Measurements from ENCODE around the gene PTPMT1. TPM values are rescaled to one million over a fixed set of nuclear protein-coding genes. Genes with fewer than 3 reads are reported as not detected.
"Not testable (repeated sequence)": the region's sequence is repeated elsewhere in the genome, so short reads cannot be mapped to it uniquely, and the experiment has no call there.

The PTPMT1 gene
- total RNA-seq, 1 donor from 2014 or later = 27.1 TPM

- Mint-ChIP-seq H3K27ac (peak overlapping the region; percentile 53), H3K9me3 (no peaks in the 10 kb centered on the region), H3K4me1 (peaks cover 72% of the 10 kb centered on the region), H3K27me3 (no peaks in the 10 kb centered on the region), H3K36me3 (ENCODE audit: low read depth) (peaks cover 35% of the 10 kb centered on the region), H3K4me3 (no peak overlapping the region)
- POLR2A ChIA-PET = no interaction called here
- intact Hi-C loops (cut with micrococcal nuclease) = no loop called here
- DNase-seq (no peak), ATAC-seq (ENCODE audit: low read depth) (no peak)
- CTCF ChIA-PET = no interaction called here
- TF ChIP-seq CTCF (IDR thresholded peaks at IDR 0.05) = no peak
Observed at GRCh38 chr11:47538741-47539565, 26.4 kb upstream of the PTPMT1 start.

- Mint-ChIP-seq H3K36me3 (ENCODE audit: low read depth) (peaks cover 39% of the 10 kb centered on the region), H3K27me3 (no peaks in the 10 kb centered on the region), H3K9me3 (no peaks in the 10 kb centered on the region), H3K4me3 (peak overlapping the region; percentile 15), H3K27ac (no peak overlapping the region), H3K4me1 (peaks cover 75% of the 10 kb centered on the region)
- POLR2A ChIA-PET = interaction anchor here (2.7 kb wide), 1 partner anchor 12 kb away, joined by 12 read pairs; no protein-coding TSS in a partner anchor
- TF ChIP-seq CTCF (IDR thresholded peaks at IDR 0.05) = no peak
- no peak for DNase-seq
- intact Hi-C loops (cut with micrococcal nuclease) = no loop called here
- ATAC-seq (ENCODE audit: low read depth) = no peak
- CTCF ChIA-PET = interaction anchor here (1.5 kb wide), 1 partner anchor 12 kb away, joined by 4 read pairs; no protein-coding TSS in a partner anchor
Observed at GRCh38 chr11:47539681-47540039, 25.7 kb upstream of the PTPMT1 start.

GRCh38 chr11:47541070-47541469 lies 24.3 kb upstream of the PTPMT1 start:
- intact Hi-C loops (cut with micrococcal nuclease) = no loop called here
- H3K27ac Mint-ChIP-seq = no peak overlapping the region
- CTCF ChIA-PET = interaction anchor here (1.5 kb wide), 1 partner anchor 11 kb away, joined by 4 read pairs; no protein-coding TSS in a partner anchor
- no peaks in the 10 kb centered on the region for H3K9me3 Mint-ChIP-seq
- no peak overlapping the region for H3K4me3 Mint-ChIP-seq
- peaks cover 71% of the 10 kb centered on the region for H3K4me1 Mint-ChIP-seq
- POLR2A ChIA-PET = interaction anchor here (0.6 to 2.7 kb wide), 2 partner anchors 10 to 39 kb away, joined by 9 to 12 read pairs; no protein-coding TSS in a partner anchor
- peaks cover 32% of the 10 kb centered on the region for H3K36me3 Mint-ChIP-seq (ENCODE audit: low read depth)
- H3K27me3 Mint-ChIP-seq = no peaks in the 10 kb centered on the region
- DNase-seq = no peak
- no peak for ATAC-seq (ENCODE audit: low read depth)
- TF ChIP-seq CTCF (IDR thresholded peaks at IDR 0.05) = no peak

- ChIA-PET POLR2A (no interaction called here), CTCF (no interaction called here)
- Mint-ChIP-seq H3K27ac (no peak overlapping the region), H3K4me1 (peaks cover 69% of the 10 kb centered on the region), H3K4me3 (no peak overlapping the region), H3K36me3 (ENCODE audit: low read depth) (peaks cover 37% of the 10 kb centered on the region), H3K9me3 (no peaks in the 10 kb centered on the region), H3K27me3 (no peaks in the 10 kb centered on the region)
- intact Hi-C loops (cut with micrococcal nuclease) = no loop called here
- no peak for TF ChIP-seq CTCF (IDR thresholded peaks at IDR 0.05)
- no peak for DNase-seq
- no peak for ATAC-seq (ENCODE audit: low read depth)
Observed at GRCh38 chr11:47545298-47545697, 20.1 kb upstream of the PTPMT1 start.

GRCh38 chr11:47546274-47546673 lies 19.1 kb upstream of the PTPMT1 start:
- peaks cover 69% of the 10 kb centered on the region for H3K4me1 Mint-ChIP-seq
- not testable (repeated sequence) for H3K4me3 Mint-ChIP-seq, H3K27ac Mint-ChIP-seq

More at GRCh38 chr11:47546274-47546673, 19.1 kb upstream of the PTPMT1 start:
- H3K36me3 Mint-ChIP-seq (ENCODE audit: low read depth) = peaks cover 33% of the 10 kb centered on the region
- POLR2A ChIA-PET; H3K9me3 Mint-ChIP-seq; ATAC-seq (ENCODE audit: low read depth); CTCF ChIA-PET; H3K27me3 Mint-ChIP-seq; DNase-seq; intact Hi-C loops (cut with micrococcal nuclease): not testable (repeated sequence)

Data from activated B cell treated with CpG ODN at 0.5 μM for 24 hours (primary cell).